ENCODE data around the gene AIMP1. TPM values are rescaled to one million over a fixed set of nuclear protein-coding genes. Genes with fewer than 3 reads are reported as not detected.

Gene AIMP1
- total and polyA plus RNA-seq, 2 of the 13 experiments (the other 11 are each of a cell fraction or from before 2014, with no cell fraction given), result 28.6 to 82.9 TPM

DNA sequence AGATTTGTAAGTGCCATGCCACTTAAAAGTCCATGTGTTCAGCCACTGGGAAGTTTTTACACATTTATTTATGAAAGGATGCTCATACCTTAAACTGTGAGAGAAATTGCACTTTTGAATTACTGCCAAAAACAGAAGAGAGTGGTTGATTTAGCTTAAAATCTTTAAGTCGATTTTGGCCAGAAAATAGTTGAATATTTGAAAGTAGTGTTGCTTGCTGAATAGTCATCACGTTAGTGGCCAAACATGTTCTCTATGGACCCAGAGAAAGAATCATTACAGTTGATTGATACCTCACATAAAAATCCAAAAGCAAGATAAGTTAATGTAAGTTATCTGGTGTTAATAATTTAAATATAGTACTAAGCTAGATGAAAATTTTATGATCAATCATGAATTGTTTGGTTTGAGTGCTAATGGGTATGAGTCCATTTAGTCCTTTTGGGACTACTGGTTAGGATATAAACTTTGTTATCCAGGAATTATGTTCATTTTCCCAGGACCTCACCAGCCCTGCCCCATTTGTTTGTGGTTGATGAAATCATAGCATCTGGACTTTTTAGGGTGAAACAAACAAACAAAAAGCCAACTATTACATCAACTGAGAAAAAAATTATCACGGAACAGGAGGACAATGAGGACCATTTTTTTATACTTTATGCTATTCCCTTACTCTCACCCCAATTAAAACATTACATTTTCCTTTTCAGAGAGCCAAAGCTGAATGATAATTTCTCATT, 45.9 kb downstream of the AIMP1 start:
- DNase-seq (ENCODE audit: low spot score), result no peak
- in situ Hi-C loops (cut with HindIII; ENCODE audit: extremely low pct_ligation_motif_present, low pct_unique_long_range_greater_than_20kb), result loop anchor here (25.0 kb wide), 1 partner anchor 450 kb away; no protein-coding TSS in a partner anchor
- ChIA-PET POLR2A (no interaction called here), CTCF (ENCODE audit: low intra/inter-chr PET ratio, low total read pairs) (no interaction called here)
- Histone ChIP-seq H3K4me1 (ENCODE audit: insufficient read depth, low read length) (peaks cover 19% of the 10 kb centered on the region), H3K27ac (ENCODE audit: extremely low read length, insufficient read depth, low read length) (no peak overlapping the region), H3K27me3 (ENCODE audit: control insufficient read depth in 1 of 2, insufficient read depth in 2 of 2, low read length in 2 of 2) (no peaks in the 10 kb centered on the region), H4K20me1 (ENCODE audit: insufficient read depth, low read length) (no peaks in the 10 kb centered on the region), H2AFZ (ENCODE audit: low read length) (no peak overlapping the region), H3K4me3 (replicated peaks in 1 of 3; ENCODE audit: insufficient read depth in 1 of 3, low read depth in 2 of 3, low read length in 3 of 3) (no peak overlapping the region), H3K36me3 (replicated peaks in 1 of 2; ENCODE audit: control insufficient read depth in 1 of 2, insufficient read depth in 2 of 2, low read length in 2 of 2) (no peaks in the 10 kb centered on the region), H3K9ac (ENCODE audit: insufficient read depth, low read depth, low read length) (no peak overlapping the region), H3K9me3 (ENCODE audit: low read length) (no peaks in the 10 kb centered on the region), H3K4me2 (ENCODE audit: low read depth, low read length) (no peak overlapping the region), H3K79me2 (ENCODE audit: insufficient read depth, low read length) (no peaks in the 10 kb centered on the region)
- no peak for FAIRE-seq
- no peak for TF ChIP-seq ZFP37 (CRISPR knock-in tag; IDR thresholded peaks at IDR 0.05; ENCODE audit: borderline replicate concordance)
- TF ChIP-seq KDM3A (CRISPR knock-in tag; IDR thresholded peaks at IDR 0.05; ENCODE audit: low read depth), result no peak
- no peak for TF ChIP-seq HDAC1 (CRISPR knock-in tag; IDR thresholded peaks at IDR 0.05)
- no peak for TF ChIP-seq ZNF329 (CRISPR knock-in tag; IDR thresholded peaks at IDR 0.05; ENCODE audit: low read depth)
- no peak for TF ChIP-seq ZNF83 (CRISPR knock-in tag; IDR thresholded peaks at IDR 0.05; ENCODE audit: borderline replicate concordance)
- TF ChIP-seq CC2D1A (CRISPR knock-in tag; IDR thresholded peaks at IDR 0.05), result no peak
- no peak for TF ChIP-seq ZNF326 (CRISPR knock-in tag; IDR thresholded peaks at IDR 0.05; ENCODE audit: borderline replicate concordance)
- TF ChIP-seq MYC (CRISPR knock-in tag; IDR thresholded peaks at IDR 0.05; ENCODE audit: borderline replicate concordance), result no peak
- 75% methylated on average over 3 of the region's 3 CpGs for WGBS (ENCODE audit: low lambda C conversion rate)
- BruUV-seq (replicated peaks), result no TSS peak
- no peak for ATAC-seq
- intact Hi-C loops (cut with micrococcal nuclease; ENCODE audit: unreplicated experiment), result no loop called here

DNA sequence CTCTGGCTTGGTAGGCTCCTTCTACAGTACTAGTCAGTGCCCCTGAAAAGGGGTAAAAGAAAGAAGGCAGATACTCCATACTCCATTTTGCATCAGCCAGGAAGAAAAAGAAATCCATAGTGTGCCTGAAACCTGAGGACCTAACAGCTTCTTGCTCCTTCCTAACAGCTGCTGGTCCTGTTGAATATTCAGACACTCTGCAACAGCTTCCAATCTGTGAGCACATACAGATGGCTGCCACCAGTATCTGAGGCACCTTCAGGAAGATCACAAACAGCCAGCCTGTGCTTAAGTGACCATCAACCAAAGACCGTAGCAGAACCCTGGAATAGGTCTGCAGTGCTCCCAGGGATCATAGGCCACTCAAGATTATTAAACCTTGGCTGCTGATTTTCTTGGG, 47.9 kb downstream of the AIMP1 start:
- Histone ChIP-seq H3K9ac (ENCODE audit: insufficient read depth, low read depth, low read length) (no peak overlapping the region), H3K4me1 (ENCODE audit: insufficient read depth, low read length) (peaks cover 19% of the 10 kb centered on the region), H4K20me1 (ENCODE audit: insufficient read depth, low read length) (no peaks in the 10 kb centered on the region), H3K4me3 (replicated peaks in 1 of 3; ENCODE audit: insufficient read depth in 1 of 3, low read depth in 2 of 3, low read length in 3 of 3) (no peak overlapping the region), H3K79me2 (ENCODE audit: insufficient read depth, low read length) (no peaks in the 10 kb centered on the region), H3K9me3 (ENCODE audit: low read length) (no peaks in the 10 kb centered on the region), H2AFZ (ENCODE audit: low read length) (no peak overlapping the region), H3K36me3 (replicated peaks in 1 of 2; ENCODE audit: control insufficient read depth in 1 of 2, insufficient read depth in 2 of 2, low read length in 2 of 2) (no peaks in the 10 kb centered on the region), H3K27ac (ENCODE audit: extremely low read length, insufficient read depth, low read length) (no peak overlapping the region), H3K4me2 (ENCODE audit: low read depth, low read length) (no peak overlapping the region), H3K27me3 (ENCODE audit: control insufficient read depth in 1 of 2, insufficient read depth in 2 of 2, low read length in 2 of 2) (no peaks in the 10 kb centered on the region)
- in situ Hi-C loops (cut with HindIII; ENCODE audit: extremely low pct_ligation_motif_present, low pct_unique_long_range_greater_than_20kb), result loop anchor here (25.0 kb wide), 1 partner anchor 448 kb away; no protein-coding TSS in a partner anchor
- 100% methylated on average over 1 of the region's 1 CpG for WGBS (ENCODE audit: low lambda C conversion rate)
- POLR2A ChIA-PET, result interaction anchor here (1.8 kb wide), 1 partner anchor 100 kb away, joined by 5 read pairs; no protein-coding TSS in a partner anchor
- ATAC-seq, result no peak
- TF ChIP-seq MTF2 (CRISPR knock-in tag; IDR thresholded peaks at IDR 0.05; ENCODE audit: borderline replicate concordance) (no peak), BORCS8-MEF2B (CRISPR knock-in tag; IDR thresholded peaks at IDR 0.05) (no peak), ZNF235 (CRISPR knock-in tag; IDR thresholded peaks at IDR 0.05; ENCODE audit: borderline replicate concordance) (no peak), ZNF460 (CRISPR knock-in tag; IDR thresholded peaks at IDR 0.05; ENCODE audit: borderline replicate concordance) (no peak), ZNF205 (CRISPR knock-in tag; IDR thresholded peaks at IDR 0.05) (no peak), REPIN1 (CRISPR knock-in tag; IDR thresholded peaks at IDR 0.05; ENCODE audit: borderline replicate concordance, low read depth) (no peak), HINFP (CRISPR knock-in tag; IDR thresholded peaks at IDR 0.05; ENCODE audit: low read depth) (no peak)
- BruUV-seq (replicated peaks), result no TSS peak
- intact Hi-C loops (cut with micrococcal nuclease; ENCODE audit: unreplicated experiment), result no loop called here
- CTCF ChIA-PET (ENCODE audit: low intra/inter-chr PET ratio, low total read pairs), result no interaction called here
- no peak for FAIRE-seq
- no peak for DNase-seq (ENCODE audit: low spot score)

Data from HepG2 (cell line).